ENCODE data around the gene APOH. TPM values are rescaled to one million over a fixed set of nuclear protein-coding genes. Genes with fewer than 3 reads are reported as not detected.

Gene APOH
- total RNA-seq (1 to 10 TPM in 1 of 7 donors, not detected in 6; 1.2 TPM), polyA plus RNA-seq (not detected)
- long read RNA-seq, donor 1, result 0 reads
- long read RNA-seq, donor 2, result 0 reads

- H3K4me1 ChIP-seq, result no peaks in the 10 kb centered on the region
- H3K9me3 ChIP-seq, result no peaks in the 10 kb centered on the region
- intact Hi-C loops (cut with DNase I; ENCODE audit: low total_unique reads), result no loop called here
- WGBS, 5 donors, result 85 to 95% (median 92%) methylated on average over 20 of the region's 20 CpGs
- no peaks in the 10 kb centered on the region for H3K36me3 ChIP-seq
- no peak for DNase-seq
- TF ChIP-seq POLR2AphosphoS5 (IDR thresholded peaks at IDR 0.05) (no peak), POLR2A (IDR thresholded peaks at IDR 0.05) (no peak), CTCF (IDR thresholded peaks at IDR 0.05 in 8 of 11, conservative IDR thresholded peaks at IDR 0.05 in 3 of 11) (no peak)
- no peak within 1 kb of the TSS for H3K4me3 ChIP-seq
- H3K27me3 ChIP-seq (replicated peaks in 1 of 7), result peaks cover 0 to 9% (median 0%) of the 10 kb centered on the region in 7 donors
- H3K27ac ChIP-seq, result no peak within 1 kb of the TSS
Measured at GRCh38 chr17:66228887-66229782, at the start of gene APOH. Gene APOH (minus strand): TSS chr17:66229415. CDS start chr17:66229379, 36 bp downstream.

GRCh38 chr17:66277191-66277590 is 48.0 kb upstream of the APOH start:
- 88 to 95% (median 94%) methylated on average over 2 of the region's 2 CpGs for WGBS, 5 donors
- no peaks in the 10 kb centered on the region for H3K9me3 ChIP-seq
- no peaks in the 10 kb centered on the region for H3K27me3 ChIP-seq (replicated peaks in 1 of 7)
- intact Hi-C loops (cut with DNase I; ENCODE audit: low total_unique reads), result no loop called here
- H3K4me3 ChIP-seq, result no peak overlapping the region
- no peaks in the 10 kb centered on the region for H3K36me3 ChIP-seq
- no peak overlapping the region for H3K27ac ChIP-seq
- H3K4me1 ChIP-seq, result no peaks in the 10 kb centered on the region
- TF ChIP-seq POLR2A (IDR thresholded peaks at IDR 0.05), result no peak
- TF ChIP-seq POLR2AphosphoS5 (IDR thresholded peaks at IDR 0.05), result no peak
- TF ChIP-seq CTCF (IDR thresholded peaks at IDR 0.05 in 8 of 11, conservative IDR thresholded peaks at IDR 0.05 in 3 of 11), result no peak
- no peak for DNase-seq

- Histone ChIP-seq H3K27ac (no peak overlapping the region), H3K4me1 (no peaks in the 10 kb centered on the region), H3K9me3 (peaks cover 0 to 5% (median 0%) of the 10 kb centered on the region in 8 donors), H3K27me3 (replicated peaks in 1 of 7) (no peaks in the 10 kb centered on the region), H3K36me3 (no peaks in the 10 kb centered on the region), H3K4me3 (no peak overlapping the region)
- WGBS, 5 donors, result 80 to 94% (median 89%) methylated on average over 3 of the region's 3 CpGs
- TF ChIP-seq POLR2A (IDR thresholded peaks at IDR 0.05), result no peak
- no peak for TF ChIP-seq CTCF (IDR thresholded peaks at IDR 0.05 in 8 of 11, conservative IDR thresholded peaks at IDR 0.05 in 3 of 11)
- no peak for TF ChIP-seq POLR2AphosphoS5 (IDR thresholded peaks at IDR 0.05)
- DNase-seq, result no peak
- intact Hi-C loops (cut with DNase I; ENCODE audit: low total_unique reads), result no loop called here
Measured at GRCh38 chr17:66276328-66276937, 47.2 kb upstream of the APOH start.

- H3K9me3 ChIP-seq, result peaks cover 0 to 9% (median 0%) of the 10 kb centered on the region in 8 donors
- no peak for DNase-seq
- H3K4me3 ChIP-seq, result no peak overlapping the region
- no peaks in the 10 kb centered on the region for H3K4me1 ChIP-seq
- H3K36me3 ChIP-seq, result no peaks in the 10 kb centered on the region
- no peaks in the 10 kb centered on the region for H3K27me3 ChIP-seq (replicated peaks in 1 of 7)
- intact Hi-C loops (cut with DNase I; ENCODE audit: low total_unique reads), result no loop called here
- WGBS, 5 donors, result 74 to 86% (median 79%) methylated on average over 6 of the region's 6 CpGs
- TF ChIP-seq POLR2AphosphoS5 (IDR thresholded peaks at IDR 0.05), result no peak
- TF ChIP-seq POLR2A (IDR thresholded peaks at IDR 0.05), result no peak
- no peak for TF ChIP-seq CTCF (IDR thresholded peaks at IDR 0.05 in 8 of 11, conservative IDR thresholded peaks at IDR 0.05 in 3 of 11)
- H3K27ac ChIP-seq, result no peak overlapping the region
Measured at GRCh38 chr17:66275651-66276050, 46.4 kb upstream of the APOH start.

All from spleen (tissue), 13 donors.